Gastroesophageal sphincter (tissue), 4 donors: ENCODE measurements around the gene NNAT. TPM values are rescaled to one million over a fixed set of nuclear protein-coding genes. Genes with fewer than 3 reads are reported as not detected.

Experiments used
- ATAC-seq: fragments of 150-250 bp; one replicate; pipeline ENCODE4 v1.9.1; 2016; ENCODE audit warnings: mild to moderate bottlenecking, moderate library complexity
- H3K27ac ChIP-seq, 4 donors: fragments of 200-600 bp; sonication (generic) in 3 of 4; 1 replicate in 3 of 4; 2 replicates in 1 of 4; pipeline ENCODE4 v1.5.1; 2016 to 2019
- H3K27me3 ChIP-seq: fragments of 200-600 bp; sonication (generic); one replicate; pipeline ENCODE4 v1.5.1; 2019
- H3K36me3 ChIP-seq, 2 donors: fragments of 200-600 bp; sonication (generic); one replicate each; pipeline ENCODE4 v1.5.1; 2019; ENCODE audit warnings: control low read depth in 1 of 2
- H3K4me1 ChIP-seq, 3 donors: fragments of 200-600 bp; sonication (generic); 1 replicate in 2 of 3; 2 replicates in 1 of 3; pipeline ENCODE4 v1.5.1; 2016 to 2019; ENCODE audit warnings: control low read depth in 2 of 3
- H3K4me3 ChIP-seq, 2 donors: fragments of 200-600 bp; sonication (generic); one replicate each; pipeline ENCODE4 v1.5.1; 2019; ENCODE audit warnings: mild to moderate bottlenecking in 1 of 2, moderate library complexity in 1 of 2
- H3K9me3 ChIP-seq, 3 donors: fragments of 200-600 bp; sonication (generic); one replicate each; pipeline ENCODE4 v1.5.1; 2017 to 2019; ENCODE audit warnings: control low read depth in 2 of 3
- EP300 ChIP-seq: sonication (generic); formaldehyde crosslinking; IDR thresholded peaks from one replicate; pipeline ENCODE4 v1.6.1; 2017; ENCODE audit warnings: antibody characterized with exemption, mild to moderate bottlenecking
- POLR2A ChIP-seq, 2 donors: fragments of 450-650 bp; IDR thresholded peaks; one replicate each; pipeline ENCODE4 v1.6.1; 2017; ENCODE audit warnings: antibody characterized with exemption in 2 of 2, mild to moderate bottlenecking in 2 of 2, moderate library complexity in 1 of 2
- POLR2AphosphoS5 ChIP-seq: sonication (generic); formaldehyde crosslinking; IDR thresholded peaks from one replicate; pipeline ENCODE4 v1.6.1; 2017; ENCODE audit warnings: antibody characterized with exemption
- WGBS, 2 donors: methylation state at CpG; one replicate each; pipeline ENCODE4 v1.1.5; 2018; ENCODE audit warnings: low coverage in 1 of 2; 5-methylcytosine and 5-hydroxymethylcytosine counted together
- total RNA-seq, 4 donors: library from RNA; depleted of rRNA; stranded (reverse); fragments of >200 nt; gene quantifications; one replicate each; pipeline ENCODE4 v1.1.0, GENCODE V29; 2016
- TF ChIP-seq, protein P1 (sequence below), 4 experiments: fragments of 200-600 bp in 2 of 4; fragments of 450-650 bp in 2 of 4; sonication (generic) in 1 of 4; IDR thresholded peaks; one replicate each; pipeline ENCODE4 v1.5.1; 2017 to 2019; ENCODE audit warnings: antibody characterized with exemption in 4 of 4, mild to moderate bottlenecking in 2 of 4, moderate library complexity in 2 of 4

Gene NNAT
- total RNA-seq, 4 donors from 2014 or later = 3.3 to 8.8 (median 7.7) TPM

DNA sequence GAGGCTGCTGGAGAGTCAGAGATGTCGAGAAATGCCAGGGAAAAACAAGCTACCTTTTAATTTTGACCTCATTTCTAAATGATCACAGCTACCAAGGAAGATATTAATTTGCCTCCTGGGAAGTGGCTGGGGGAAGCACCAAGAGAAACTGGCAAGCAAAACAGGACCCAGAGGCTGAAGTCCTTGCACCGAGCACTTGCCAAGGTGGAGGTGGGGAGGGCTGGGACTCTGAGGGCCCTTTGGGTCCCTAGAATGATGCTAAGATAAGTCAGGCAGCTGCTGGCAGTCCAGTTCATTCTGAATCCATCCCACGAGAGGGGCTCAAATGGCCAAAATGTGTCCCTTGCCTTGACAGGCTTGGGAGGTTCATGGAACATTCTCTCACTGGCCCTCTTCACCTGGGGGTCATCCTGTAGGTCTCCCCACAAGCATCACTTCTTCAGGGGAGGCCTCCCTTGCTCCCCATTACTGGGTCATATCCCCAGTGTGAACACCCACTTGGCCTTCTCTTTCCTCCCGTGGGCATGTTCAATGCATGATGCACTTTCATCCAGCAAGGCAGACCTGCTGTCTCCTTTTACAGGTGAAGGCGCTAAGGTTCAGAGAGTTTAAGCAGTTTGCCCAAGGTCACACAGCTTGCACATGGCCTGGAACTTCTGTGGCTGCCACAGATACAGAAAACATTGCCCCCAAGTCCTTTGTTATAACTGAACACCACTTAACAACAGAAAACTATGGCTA, 45.7 kb downstream of the NNAT start:
- Histone ChIP-seq H3K4me3 (no peak overlapping the region), H3K27ac (no peak overlapping the region), H3K36me3 (no peaks in the 10 kb centered on the region), H3K27me3 (peaks cover 76% of the 10 kb centered on the region), H3K4me1 (peaks cover 0 to 15% (median 0%) of the 10 kb centered on the region in 3 donors), H3K9me3 (no peaks in the 10 kb centered on the region)
- ATAC-seq = no peak
- TF ChIP-seq POLR2A (IDR thresholded peaks at IDR 0.05) (no peak), EP300 (no peak), POLR2AphosphoS5 (no peak)
- TF ChIP-seq, protein P1, sequence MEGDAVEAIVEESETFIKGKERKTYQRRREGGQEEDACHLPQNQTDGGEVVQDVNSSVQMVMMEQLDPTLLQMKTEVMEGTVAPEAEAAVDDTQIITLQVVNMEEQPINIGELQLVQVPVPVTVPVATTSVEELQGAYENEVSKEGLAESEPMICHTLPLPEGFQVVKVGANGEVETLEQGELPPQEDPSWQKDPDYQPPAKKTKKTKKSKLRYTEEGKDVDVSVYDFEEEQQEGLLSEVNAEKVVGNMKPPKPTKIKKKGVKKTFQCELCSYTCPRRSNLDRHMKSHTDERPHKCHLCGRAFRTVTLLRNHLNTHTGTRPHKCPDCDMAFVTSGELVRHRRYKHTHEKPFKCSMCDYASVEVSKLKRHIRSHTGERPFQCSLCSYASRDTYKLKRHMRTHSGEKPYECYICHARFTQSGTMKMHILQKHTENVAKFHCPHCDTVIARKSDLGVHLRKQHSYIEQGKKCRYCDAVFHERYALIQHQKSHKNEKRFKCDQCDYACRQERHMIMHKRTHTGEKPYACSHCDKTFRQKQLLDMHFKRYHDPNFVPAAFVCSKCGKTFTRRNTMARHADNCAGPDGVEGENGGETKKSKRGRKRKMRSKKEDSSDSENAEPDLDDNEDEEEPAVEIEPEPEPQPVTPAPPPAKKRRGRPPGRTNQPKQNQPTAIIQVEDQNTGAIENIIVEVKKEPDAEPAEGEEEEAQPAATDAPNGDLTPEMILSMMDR (IDR thresholded peaks at IDR 0.05) = no peak
- WGBS, 2 donors = 47 to 73% methylated on average over 2 to 3 of the region's 5 CpGs

DNA sequence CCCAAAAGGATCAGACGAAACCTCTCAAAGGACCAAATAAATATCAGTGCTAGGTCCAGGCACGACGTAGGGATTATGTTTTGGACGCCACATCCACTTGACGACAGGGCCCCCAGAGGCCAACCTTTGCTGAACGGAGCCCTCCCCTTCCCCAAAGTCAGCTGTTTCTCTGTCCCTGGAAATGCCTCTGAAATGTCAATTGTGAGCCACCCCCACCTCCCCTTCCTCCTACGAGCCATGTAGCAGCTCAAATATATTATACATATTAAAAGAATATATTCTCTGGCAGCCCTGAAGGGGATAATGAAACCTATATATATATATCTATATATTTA, 46.2 kb downstream of the NNAT start:
- H3K4me1 ChIP-seq = peaks cover 0 to 15% (median 0%) of the 10 kb centered on the region in 3 donors
- 11 to 25% methylated on average over 1 to 7 of the region's 7 CpGs for WGBS, 2 donors
- no peak overlapping the region for H3K4me3 ChIP-seq
- H3K27me3 ChIP-seq = peaks cover 73% of the 10 kb centered on the region
- H3K27ac ChIP-seq = no peak overlapping the region
- TF ChIP-seq POLR2A (IDR thresholded peaks at IDR 0.05) (no peak), POLR2AphosphoS5 (no peak), EP300 (no peak)
- TF ChIP-seq, protein P1 (IDR thresholded peaks at IDR 0.05) = no peak
- H3K36me3 ChIP-seq = no peaks in the 10 kb centered on the region
- no peak for ATAC-seq
- no peaks in the 10 kb centered on the region for H3K9me3 ChIP-seq

DNA sequence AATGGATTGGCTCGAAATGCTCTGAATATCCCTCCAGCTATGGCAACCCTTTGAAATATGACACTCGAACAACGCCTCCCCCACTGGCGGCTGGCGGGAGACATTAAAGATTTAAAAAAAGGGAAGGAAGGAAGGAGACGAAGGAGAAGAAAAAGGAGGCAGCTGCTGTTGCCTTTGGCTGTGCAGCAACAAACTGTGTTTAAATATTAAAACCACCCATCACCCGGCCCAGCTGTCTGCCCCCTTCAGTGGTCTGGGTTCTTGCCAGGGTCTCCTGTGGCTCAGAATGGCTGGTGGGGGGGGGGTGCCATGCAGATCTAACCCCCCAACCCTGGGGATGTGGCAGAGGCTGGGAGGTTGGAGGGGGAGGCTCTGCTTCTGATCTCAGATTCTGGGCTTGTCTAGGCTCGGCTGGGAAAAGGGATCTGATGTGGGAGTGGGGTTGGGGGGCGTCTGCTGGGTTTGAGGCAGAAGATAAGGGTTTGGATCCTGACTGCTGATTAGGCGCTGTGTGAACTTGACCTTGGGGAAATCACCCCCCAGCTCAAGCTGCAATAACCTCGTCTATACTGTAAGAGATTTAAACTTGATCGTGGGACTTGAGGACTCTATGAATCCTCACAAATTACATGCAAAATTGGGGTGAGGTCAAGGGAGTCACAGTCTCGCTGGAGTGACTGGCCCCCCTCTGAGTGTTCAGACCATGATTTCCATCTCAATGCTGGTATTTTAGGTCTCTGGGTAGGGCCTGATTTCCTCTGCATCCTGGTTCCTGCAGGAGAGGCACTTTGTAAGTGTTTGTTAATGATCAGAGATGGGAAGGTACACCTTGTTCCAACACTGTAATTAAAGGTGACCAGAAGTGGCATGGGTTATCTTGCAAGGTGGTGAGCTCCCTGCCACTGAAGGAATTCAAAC, 46.9 kb downstream of the NNAT start:
- ATAC-seq = no peak
- 5 to 8% methylated on average over 8 to 11 of the region's 13 CpGs for WGBS, 2 donors
- no peak overlapping the region for H3K27ac ChIP-seq
- H3K9me3 ChIP-seq = no peaks in the 10 kb centered on the region
- H3K27me3 ChIP-seq = peaks cover 71% of the 10 kb centered on the region
- peaks cover 0 to 15% (median 0%) of the 10 kb centered on the region in 3 donors for H3K4me1 ChIP-seq
- TF ChIP-seq POLR2A (IDR thresholded peaks at IDR 0.05) (no peak), POLR2AphosphoS5 (no peak), EP300 (no peak)
- TF ChIP-seq, protein P1 (IDR thresholded peaks at IDR 0.05) = no peak
- H3K4me3 ChIP-seq = no peak overlapping the region
- no peaks in the 10 kb centered on the region for H3K36me3 ChIP-seq

DNA sequence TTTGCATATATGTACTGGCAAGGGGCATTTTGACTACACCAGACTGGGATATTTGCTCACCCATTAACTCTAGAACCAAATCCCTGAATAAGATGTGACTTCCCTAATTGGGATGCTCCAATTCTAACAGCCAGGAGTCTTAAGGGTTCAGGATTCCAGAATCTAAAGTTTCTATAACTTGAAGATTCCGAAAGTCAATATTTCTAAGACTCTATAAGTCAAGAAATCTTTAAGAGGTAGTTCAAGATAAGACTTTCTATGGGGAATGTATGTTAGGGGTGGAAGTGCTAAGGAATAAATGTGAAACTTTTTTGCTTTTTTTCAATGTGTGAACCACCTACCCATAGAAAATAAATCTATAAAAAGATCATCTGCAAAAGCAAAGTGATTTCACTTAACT, 49.4 kb downstream of the NNAT start:
- no peak for TF ChIP-seq POLR2A (IDR thresholded peaks at IDR 0.05)
- no peak for TF ChIP-seq EP300
- TF ChIP-seq, protein P1 (IDR thresholded peaks at IDR 0.05) = no peak
- TF ChIP-seq POLR2AphosphoS5 = no peak
- no peak overlapping the region for H3K27ac ChIP-seq
- H3K27me3 ChIP-seq = peaks cover 68% of the 10 kb centered on the region
- H3K4me1 ChIP-seq = peaks cover 0 to 7% (median 0%) of the 10 kb centered on the region in 3 donors
- no peaks in the 10 kb centered on the region for H3K36me3 ChIP-seq
- H3K9me3 ChIP-seq = no peaks in the 10 kb centered on the region
- no peak for ATAC-seq
- 82 to 89% methylated on average over 1 of the region's 1 CpG for WGBS, 2 donors
- no peak overlapping the region for H3K4me3 ChIP-seq
